HEK293T (cell line): Measurements from ENCODE around the gene AP2A2.

Experiments
- ARNT ChIP-seq: fragments of 450-650 bp; IDR thresholded peaks from 2 replicates; pipeline ENCODE4 v1.6.1; 2017; ENCODE audit warnings: mild to moderate bottlenecking
- ELF4 ChIP-seq: fragments of 450-650 bp; IDR thresholded peaks from 2 replicates; pipeline ENCODE4 v1.6.1; 2017; ENCODE audit warnings: antibody characterized with exemption
- FOXA1 ChIP-seq: fragments of 450-650 bp; IDR thresholded peaks from 2 replicates; pipeline ENCODE4 v1.6.1; 2016; ENCODE audit warnings: mild to moderate bottlenecking
- FOXK2 ChIP-seq: fragments of 450-650 bp; IDR thresholded peaks from 2 replicates; pipeline ENCODE4 v1.6.1; 2016; ENCODE audit warnings: mild to moderate bottlenecking
- FOXM1 ChIP-seq: fragments of 450-650 bp; IDR thresholded peaks from 2 replicates; pipeline ENCODE4 v1.6.1; 2017; ENCODE audit warnings: mild to moderate bottlenecking, borderline replicate concordance
- HDGF ChIP-seq: fragments of 450-650 bp; IDR thresholded peaks from 2 replicates; pipeline ENCODE4 v1.6.1; 2017; ENCODE audit warnings: antibody characterized with exemption, borderline replicate concordance
- L3MBTL2 ChIP-seq: fragments of 450-650 bp; conservative IDR thresholded peaks from 2 replicates; pipeline ENCODE4 v1.6.1; 2016; ENCODE audit warnings: mild to moderate bottlenecking
- SP1 ChIP-seq: fragments of 450-650 bp; IDR thresholded peaks from 2 replicates; pipeline ENCODE4 v1.6.1; 2017
- SUZ12 ChIP-seq: fragments of 450-650 bp; IDR thresholded peaks from 2 replicates; pipeline ENCODE4 v1.6.1; 2016; ENCODE audit warnings: mild to moderate bottlenecking
- ZNF384 ChIP-seq: fragments of 450-650 bp; IDR thresholded peaks from 2 replicates; pipeline ENCODE4 v1.6.1; 2016

DNA sequence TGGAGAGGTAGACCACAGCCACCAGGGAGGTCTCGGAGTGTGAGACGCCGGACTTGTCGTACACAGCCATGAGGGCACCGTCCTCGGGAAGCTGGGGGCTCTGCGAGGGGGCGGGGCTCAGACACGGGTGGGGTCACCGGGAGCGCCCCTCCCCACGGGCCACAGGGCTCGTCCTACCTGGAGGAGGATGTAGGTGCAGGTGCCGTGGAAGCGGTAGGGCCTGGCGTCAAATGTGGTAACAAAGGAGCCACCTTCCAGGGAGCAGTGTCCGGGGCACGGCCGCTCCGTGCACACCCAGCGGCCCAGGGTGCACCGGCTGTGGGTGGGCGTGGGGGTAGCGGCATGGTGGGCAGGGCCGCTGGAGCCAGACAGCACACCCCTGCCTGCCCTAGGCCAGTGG is 103.4 kb downstream of the AP2A2 start:
- TF ChIP-seq FOXM1: no peak
- TF ChIP-seq ARNT: no peak
- no peak for TF ChIP-seq SUZ12
- no peak for TF ChIP-seq SP1
- TF ChIP-seq HDGF: no peak
- no peak for TF ChIP-seq ELF4
- no peak for TF ChIP-seq ZNF384
- TF ChIP-seq FOXA1: no peak
- TF ChIP-seq L3MBTL2: no peak
- TF ChIP-seq FOXK2: no peak
